GM23338 (cell line): ENCODE measurements around the gene FAM8A1. TPM values are rescaled to one million over a fixed set of nuclear protein-coding genes. Genes with fewer than 3 reads are reported as not detected.

ENCODE experiments used
- ATAC-seq: fragments of 200-7000 bp; cut with Tn5 transposase; 3 replicates; pipeline ENCODE4 v1.9.1; 2020
- DNase-seq: peaks from one replicate; pipeline ENCODE4 v3.0.0-alpha.2; 2015; ENCODE audit warnings: low spot score
- H2AFZ ChIP-seq: fragments of 200-600 bp; sonication (generic); 2 replicates; pipeline ENCODE4 v1.8.0; 2016; ENCODE audit warnings: antibody characterized with exemption, mild to moderate bottlenecking, moderate library complexity
- H3F3A ChIP-seq: fragments of 200-600 bp; sonication (generic); replicated peaks from 2 replicates; pipeline ENCODE4 v1.8.0; 2017; ENCODE audit warnings: antibody characterized with exemption, mixed run types, low read depth
- H3K27ac ChIP-seq: fragments of 200-600 bp; sonication (generic); 2 replicates; pipeline ENCODE4 v1.6.1; 2016; ENCODE audit warnings: low read depth
- H3K27me3 ChIP-seq: fragments of 200-600 bp; sonication (generic); 2 replicates; pipeline ENCODE4 v1.8.0; 2016; ENCODE audit warnings: mild to moderate bottlenecking, mixed run types, moderate library complexity; ENCODE audit not compliant: insufficient read depth
- H3K36me3 ChIP-seq: fragments of 200-600 bp; sonication (generic); 2 replicates; pipeline ENCODE4 v1.8.0; 2016; ENCODE audit warnings: mild to moderate bottlenecking; ENCODE audit not compliant: insufficient read depth
- H3K4me1 ChIP-seq: fragments of 200-600 bp; sonication (generic); 2 replicates; pipeline ENCODE4 v1.8.0; 2016; ENCODE audit warnings: mild to moderate bottlenecking, moderate library complexity; ENCODE audit not compliant: insufficient read depth
- H3K4me2 ChIP-seq: fragments of 200-600 bp; sonication (generic); 2 replicates; pipeline ENCODE4 v1.7.1; 2017; ENCODE audit warnings: mixed run types
- H3K4me3 ChIP-seq: fragments of 200-600 bp; sonication (generic); 2 replicates; pipeline ENCODE4 v1.6.1; 2016; ENCODE audit warnings: mixed run types
- H3K79me2 ChIP-seq: fragments of 200-600 bp; sonication (generic); replicated peaks from 2 replicates; pipeline ENCODE4 v1.8.0; 2017; ENCODE audit warnings: mild to moderate bottlenecking; ENCODE audit not compliant: insufficient read depth
- H3K9me2 ChIP-seq: fragments of 200-600 bp; sonication (generic); 2 replicates; pipeline ENCODE4 v1.8.0; 2017; ENCODE audit not compliant: insufficient read depth
- H4K20me1 ChIP-seq: fragments of 200-600 bp; sonication (generic); replicated peaks from 2 replicates; pipeline ENCODE4 v1.8.0; 2017; ENCODE audit warnings: mild to moderate bottlenecking; ENCODE audit not compliant: insufficient read depth
- H3K27ac Mint-ChIP-seq: 2 replicates; pipeline ENCODE4 v1.8.0; 2020; ENCODE audit warnings: inconsistent platforms, mild to moderate bottlenecking, moderate library complexity, mixed read lengths
- H3K27me3 Mint-ChIP-seq: 3 replicates; pipeline ENCODE4 v1.8.0; 2022; ENCODE audit warnings: low read depth, mild to moderate bottlenecking, moderate library complexity, mixed read lengths, inconsistent platforms; ENCODE audit not compliant: insufficient read depth, poor library complexity
- H3K36me3 Mint-ChIP-seq: 3 replicates; pipeline ENCODE4 v1.8.0; 2021; ENCODE audit warnings: low read depth, mild to moderate bottlenecking, inconsistent platforms, moderate library complexity, mixed read lengths
- H3K4me1 Mint-ChIP-seq: 3 replicates; pipeline ENCODE4 v1.8.0; 2020; ENCODE audit warnings: mild to moderate bottlenecking, inconsistent platforms, mixed read lengths
- H3K4me3 Mint-ChIP-seq: 3 replicates; pipeline ENCODE4 v1.8.0; 2021; ENCODE audit warnings: moderate library complexity, mild to moderate bottlenecking, inconsistent platforms, mixed read lengths
- H3K9me3 Mint-ChIP-seq: 3 replicates; pipeline ENCODE4 v1.8.0; 2020; ENCODE audit warnings: moderate library complexity, mild to moderate bottlenecking, inconsistent platforms, mixed read lengths
- EZH2 ChIP-seq: fragments of 200-600 bp; sonication (generic); IDR thresholded peaks from one replicate; pipeline ENCODE4 v1.8.0; 2017; ENCODE audit warnings: antibody characterized with exemption, mild to moderate bottlenecking, low read depth; ENCODE audit not compliant: unreplicated experiment
- JUNB ChIP-seq: IDR thresholded peaks from one replicate; pipeline ENCODE4 v1.6.1; 2016; ENCODE audit warnings: antibody characterized with exemption; ENCODE audit not compliant: unreplicated experiment
- NANOG ChIP-seq: IDR thresholded peaks from 2 replicates; pipeline ENCODE4 v1.6.1; 2016; ENCODE audit warnings: antibody characterized with exemption, borderline replicate concordance
- POLR2AphosphoS5 ChIP-seq: IDR thresholded peaks from 2 replicates; pipeline ENCODE4 v1.6.1; 2016; ENCODE audit warnings: antibody characterized with exemption, low read depth
- REST ChIP-seq: IDR thresholded peaks from one replicate; pipeline ENCODE4 v1.6.1; 2018; ENCODE audit warnings: antibody characterized with exemption; ENCODE audit not compliant: unreplicated experiment
- STAT1 ChIP-seq: IDR thresholded peaks from one replicate; pipeline ENCODE4 v1.6.1; 2016; ENCODE audit warnings: antibody characterized with exemption; ENCODE audit not compliant: unreplicated experiment
- ZNF114 ChIP-seq: fragments of 250-450 bp; sonication (Bioruptor Pico); IDR thresholded peaks from 2 replicates; pipeline ENCODE4 v1.5.0; 2020; ENCODE audit warnings: mild to moderate bottlenecking, moderate library complexity
- polyA plus RNA-seq: library from polyadenylated mRNA; unstranded; fragments of >200 nt; fragmentation: Nextera tagmentation; extraction: Ambion mirVana; gene quantifications from 2 replicates; pipeline ENCODE4 v1.2.1, GENCODE V29; 2016
- total RNA-seq: library from RNA; depleted of rRNA; stranded (reverse); fragments of >200 nt; shearing (Covaris generic); gene quantifications from 2 replicates; pipeline ENCODE4 v1.2.3, GENCODE V29; 2014
- TF ChIP-seq, protein P1 (sequence below): IDR thresholded peaks from 2 replicates; pipeline ENCODE4 v1.6.1; 2016; ENCODE audit warnings: antibody characterized with exemption
- TF ChIP-seq, protein P2 (sequence below): fragments of 250-450 bp; sonication (Bioruptor Pico); IDR thresholded peaks from 2 replicates; pipeline ENCODE4 v1.5.0; 2020; ENCODE audit warnings: mild to moderate bottlenecking, moderate library complexity

The FAM8A1 gene
- total and polyA plus RNA-seq, 2 experiments from 2014 or later, result 4.0 to 15.6 TPM

GRCh38 chr6:17593246-17593645, 6.9 kb upstream of the FAM8A1 start (continued):
- TF ChIP-seq, protein P1, sequence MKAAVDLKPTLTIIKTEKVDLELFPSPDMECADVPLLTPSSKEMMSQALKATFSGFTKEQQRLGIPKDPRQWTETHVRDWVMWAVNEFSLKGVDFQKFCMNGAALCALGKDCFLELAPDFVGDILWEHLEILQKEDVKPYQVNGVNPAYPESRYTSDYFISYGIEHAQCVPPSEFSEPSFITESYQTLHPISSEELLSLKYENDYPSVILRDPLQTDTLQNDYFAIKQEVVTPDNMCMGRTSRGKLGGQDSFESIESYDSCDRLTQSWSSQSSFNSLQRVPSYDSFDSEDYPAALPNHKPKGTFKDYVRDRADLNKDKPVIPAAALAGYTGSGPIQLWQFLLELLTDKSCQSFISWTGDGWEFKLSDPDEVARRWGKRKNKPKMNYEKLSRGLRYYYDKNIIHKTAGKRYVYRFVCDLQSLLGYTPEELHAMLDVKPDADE, result no peak
- no peak for TF ChIP-seq NANOG
- TF ChIP-seq STAT1, result no peak
- TF ChIP-seq JUNB, result no peak
- no peak for TF ChIP-seq REST
- TF ChIP-seq POLR2AphosphoS5, result no peak

- H3K79me2 ChIP-seq, result no peaks in the 10 kb centered on the region
- no peaks in the 10 kb centered on the region for H3K27me3 ChIP-seq
- H3K27me3 Mint-ChIP-seq, result peaks cover 7% of the 10 kb centered on the region
- H3K4me3 Mint-ChIP-seq, result no peak overlapping the region
- no peak overlapping the region for H3K27ac ChIP-seq
- H2AFZ ChIP-seq, result no peak overlapping the region
- H3K27ac Mint-ChIP-seq, result no peak overlapping the region
- H3K9me3 Mint-ChIP-seq, result no peaks in the 10 kb centered on the region; the same call in 2 of the 3 replicates
- no peaks in the 10 kb centered on the region for H3K36me3 ChIP-seq
- H4K20me1 ChIP-seq, result no peaks in the 10 kb centered on the region
- H3F3A ChIP-seq, result peaks cover 1% of the 10 kb centered on the region; the same call in 1 of the 2 replicates
- H3K4me3 ChIP-seq, result no peak overlapping the region
- H3K4me1 ChIP-seq, result peaks cover under 1% of the 10 kb centered on the region; the same call in 1 of the 2 replicates
- peaks cover 7% of the 10 kb centered on the region; the same call in 1 of the 3 replicates for H3K4me1 Mint-ChIP-seq
- DNase-seq (no peak), ATAC-seq (no peak)
- no peaks in the 10 kb centered on the region; the same call in 2 of the 3 replicates for H3K36me3 Mint-ChIP-seq
- H3K4me2 ChIP-seq, result no peak overlapping the region
- no peak for TF ChIP-seq STAT1
- TF ChIP-seq, protein P1, result no peak
- no peak for TF ChIP-seq ZNF114 (CRISPR knock-in tag)
- no peak for TF ChIP-seq EZH2
- TF ChIP-seq, protein P2, sequence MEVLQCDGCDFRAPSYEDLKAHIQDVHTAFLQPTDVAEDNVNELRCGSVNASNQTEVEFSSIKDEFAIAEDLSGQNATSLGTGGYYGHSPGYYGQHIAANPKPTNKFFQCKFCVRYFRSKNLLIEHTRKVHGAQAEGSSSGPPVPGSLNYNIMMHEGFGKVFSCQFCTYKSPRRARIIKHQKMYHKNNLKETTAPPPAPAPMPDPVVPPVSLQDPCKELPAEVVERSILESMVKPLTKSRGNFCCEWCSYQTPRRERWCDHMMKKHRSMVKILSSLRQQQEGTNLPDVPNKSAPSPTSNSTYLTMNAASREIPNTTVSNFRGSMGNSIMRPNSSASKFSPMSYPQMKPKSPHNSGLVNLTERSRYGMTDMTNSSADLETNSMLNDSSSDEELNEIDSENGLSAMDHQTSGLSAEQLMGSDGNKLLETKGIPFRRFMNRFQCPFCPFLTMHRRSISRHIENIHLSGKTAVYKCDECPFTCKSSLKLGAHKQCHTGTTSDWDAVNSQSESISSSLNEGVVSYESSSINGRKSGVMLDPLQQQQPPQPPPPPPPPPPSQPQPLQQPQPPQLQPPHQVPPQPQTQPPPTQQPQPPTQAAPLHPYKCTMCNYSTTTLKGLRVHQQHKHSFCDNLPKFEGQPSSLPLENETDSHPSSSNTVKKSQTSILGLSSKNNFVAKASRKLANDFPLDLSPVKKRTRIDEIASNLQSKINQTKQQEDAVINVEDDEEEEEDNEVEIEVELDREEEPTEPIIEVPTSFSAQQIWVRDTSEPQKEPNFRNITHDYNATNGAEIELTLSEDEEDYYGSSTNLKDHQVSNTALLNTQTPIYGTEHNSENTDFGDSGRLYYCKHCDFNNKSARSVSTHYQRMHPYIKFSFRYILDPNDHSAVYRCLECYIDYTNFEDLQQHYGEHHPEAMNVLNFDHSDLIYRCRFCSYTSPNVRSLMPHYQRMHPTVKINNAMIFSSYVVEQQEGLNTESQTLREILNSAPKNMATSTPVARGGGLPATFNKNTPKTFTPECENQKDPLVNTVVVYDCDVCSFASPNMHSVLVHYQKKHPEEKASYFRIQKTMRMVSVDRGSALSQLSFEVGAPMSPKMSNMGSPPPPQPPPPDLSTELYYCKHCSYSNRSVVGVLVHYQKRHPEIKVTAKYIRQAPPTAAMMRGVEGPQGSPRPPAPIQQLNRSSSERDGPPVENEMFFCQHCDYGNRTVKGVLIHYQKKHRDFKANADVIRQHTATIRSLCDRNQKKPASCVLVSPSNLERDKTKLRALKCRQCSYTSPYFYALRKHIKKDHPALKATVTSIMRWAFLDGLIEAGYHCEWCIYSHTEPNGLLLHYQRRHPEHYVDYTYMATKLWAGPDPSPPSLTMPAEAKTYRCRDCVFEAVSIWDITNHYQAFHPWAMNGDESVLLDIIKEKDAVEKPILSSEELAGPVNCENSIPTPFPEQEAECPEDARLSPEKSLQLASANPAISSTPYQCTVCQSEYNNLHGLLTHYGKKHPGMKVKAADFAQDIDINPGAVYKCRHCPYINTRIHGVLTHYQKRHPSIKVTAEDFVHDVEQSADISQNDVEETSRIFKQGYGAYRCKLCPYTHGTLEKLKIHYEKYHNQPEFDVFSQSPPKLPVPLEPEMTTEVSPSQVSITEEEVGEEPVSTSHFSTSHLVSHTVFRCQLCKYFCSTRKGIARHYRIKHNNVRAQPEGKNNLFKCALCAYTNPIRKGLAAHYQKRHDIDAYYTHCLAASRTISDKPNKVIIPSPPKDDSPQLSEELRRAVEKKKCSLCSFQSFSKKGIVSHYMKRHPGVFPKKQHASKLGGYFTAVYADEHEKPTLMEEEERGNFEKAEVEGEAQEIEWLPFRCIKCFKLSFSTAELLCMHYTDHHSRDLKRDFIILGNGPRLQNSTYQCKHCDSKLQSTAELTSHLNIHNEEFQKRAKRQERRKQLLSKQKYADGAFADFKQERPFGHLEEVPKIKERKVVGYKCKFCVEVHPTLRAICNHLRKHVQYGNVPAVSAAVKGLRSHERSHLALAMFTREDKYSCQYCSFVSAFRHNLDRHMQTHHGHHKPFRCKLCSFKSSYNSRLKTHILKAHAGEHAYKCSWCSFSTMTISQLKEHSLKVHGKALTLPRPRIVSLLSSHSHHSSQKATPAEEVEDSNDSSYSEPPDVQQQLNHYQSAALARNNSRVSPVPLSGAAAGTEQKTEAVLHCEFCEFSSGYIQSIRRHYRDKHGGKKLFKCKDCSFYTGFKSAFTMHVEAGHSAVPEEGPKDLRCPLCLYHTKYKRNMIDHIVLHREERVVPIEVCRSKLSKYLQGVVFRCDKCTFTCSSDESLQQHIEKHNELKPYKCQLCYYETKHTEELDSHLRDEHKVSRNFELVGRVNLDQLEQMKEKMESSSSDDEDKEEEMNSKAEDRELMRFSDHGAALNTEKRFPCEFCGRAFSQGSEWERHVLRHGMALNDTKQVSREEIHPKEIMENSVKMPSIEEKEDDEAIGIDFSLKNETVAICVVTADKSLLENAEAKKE (CRISPR knock-in tag), result no peak
- TF ChIP-seq NANOG, result no peak
- H3K9me2 ChIP-seq, result no peaks in the 10 kb centered on the region
These were observed 4.0 kb upstream of the FAM8A1 start for GRCh38 chr6:17596085-17596484.
